SU-DHL-6 (cell line): ENCODE results near the gene ZNF512B.
A peak's percentile ranks its signal among the peaks of the same experiment; 100 is the strongest.
"Not testable (repeated sequence)": the region's sequence is repeated elsewhere in the genome, so short reads cannot be mapped to it uniquely, and the experiment has no call there.

Experiments
- H2AFZ ChIP-seq: fragments of 200-600 bp; sonication (generic); 2 replicates; pipeline ENCODE4 v1.6.1; 2014; ENCODE audit warnings: low read depth, mild to moderate bottlenecking, moderate library complexity, mixed read lengths, antibody characterized with exemption, low read length; ENCODE audit not compliant: severe bottlenecking
- H3F3A ChIP-seq: fragments of 200-600 bp; shearing (Covaris generic); 2 replicates; pipeline ENCODE4 v1.6.0; 2016; ENCODE audit warnings: antibody characterized with exemption, mild to moderate bottlenecking; ENCODE audit not compliant: insufficient read depth
- H3K27ac ChIP-seq: fragments of 200-600 bp; sonication (generic); 2 replicates; pipeline ENCODE4 v1.5.1; 2016; ENCODE audit warnings: low read depth, mild to moderate bottlenecking, low read length, moderate library complexity, mixed read lengths
- H3K27me3 ChIP-seq: fragments of 200-600 bp; sonication (generic), shearing (Covaris generic); 2 replicates; pipeline ENCODE4 v1.6.0; 2014; ENCODE audit warnings: mild to moderate bottlenecking, low read length
- H3K36me3 ChIP-seq: fragments of 200-600 bp; sonication (generic); 2 replicates; pipeline ENCODE4 v1.6.1; 2014; ENCODE audit warnings: mild to moderate bottlenecking, low read length, mixed read lengths
- H3K4me2 ChIP-seq: fragments of 300-600, 200-600 bp; shearing (Covaris generic), sonication (generic); 2 replicates; pipeline ENCODE4 v1.6.0; 2014; ENCODE audit warnings: low read length, low read depth, mild to moderate bottlenecking; ENCODE audit not compliant: poor library complexity, severe bottlenecking
- H3K4me3 ChIP-seq: fragments of 200-600 bp; sonication (generic); 2 replicates; pipeline ENCODE4 v1.5.1; 2014; ENCODE audit warnings: antibody characterized with exemption, low read length, mild to moderate bottlenecking, mixed read lengths; ENCODE audit not compliant: insufficient read depth, poor library complexity, severe bottlenecking
- H3K79me2 ChIP-seq: fragments of 200-600 bp; sonication (generic); 2 replicates; pipeline ENCODE4 v1.6.1; 2014; ENCODE audit warnings: mild to moderate bottlenecking, low read length, moderate library complexity; ENCODE audit not compliant: insufficient read depth
- H3K9ac ChIP-seq: fragments of 200-600 bp; sonication (generic); 2 replicates; pipeline ENCODE4 v1.7.0; 2014; ENCODE audit warnings: mild to moderate bottlenecking, low read length
- H3K9me2 ChIP-seq: fragments of 200-600 bp; sonication (generic); replicated peaks from 2 replicates; pipeline ENCODE4 v1.6.1; 2014; ENCODE audit warnings: low read length; ENCODE audit not compliant: insufficient read depth
- H3K9me3 ChIP-seq: fragments of 200-600 bp; sonication (generic); 2 replicates; pipeline ENCODE4 v1.6.1; 2014; ENCODE audit warnings: low read length, mixed read lengths; ENCODE audit not compliant: insufficient read depth
- H4K20me1 ChIP-seq: fragments of 200-600 bp; sonication (generic); 2 replicates; pipeline ENCODE4 v1.6.1; 2014; ENCODE audit warnings: low read depth, mild to moderate bottlenecking, antibody characterized with exemption, low read length, moderate library complexity, mixed read lengths
- CTCF ChIP-seq: fragments of 200-600 bp; sonication (generic); IDR thresholded peaks from one replicate; pipeline ENCODE4 v1.5.1; 2017; ENCODE audit warnings: antibody characterized with exemption, mild to moderate bottlenecking, low read length, moderate library complexity; ENCODE audit not compliant: insufficient read depth, poor library complexity, severe bottlenecking
- EZH2phosphoT487 ChIP-seq: fragments of 200-600 bp; sonication (generic), shearing (Covaris generic); conservative IDR thresholded peaks from 2 replicates; pipeline ENCODE4 v1.6.1; 2018; ENCODE audit warnings: mild to moderate bottlenecking, antibody characterized with exemption, low read length, moderate library complexity, mixed read lengths

ZNF512B gene

DNA sequence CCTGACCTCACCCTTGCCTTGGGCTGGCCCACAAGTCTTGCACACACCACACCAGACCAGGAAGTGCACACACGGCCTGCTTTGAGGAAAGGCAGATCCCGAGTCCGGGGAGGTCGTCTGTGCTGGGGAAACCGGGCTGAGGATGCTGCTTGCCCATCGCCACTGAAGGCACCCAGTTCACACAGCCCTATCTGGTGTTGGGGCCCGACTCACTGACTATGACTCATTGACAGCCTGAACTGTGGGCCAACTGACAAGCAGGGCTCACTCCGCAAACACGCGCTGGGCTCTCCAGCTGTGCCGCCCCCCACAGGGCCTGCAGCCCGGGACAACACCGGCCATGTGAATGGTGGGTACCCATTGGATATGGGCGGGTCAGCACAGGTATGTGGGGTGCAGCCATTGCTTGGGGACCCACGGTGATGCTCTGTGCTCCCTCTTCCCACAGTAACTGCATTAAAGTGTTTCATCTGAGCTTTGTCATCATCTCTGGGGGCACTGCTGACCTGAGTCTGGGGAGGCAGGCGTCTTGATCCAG, 8.1 kb upstream of the ZNF512B start:
- H3K36me3 ChIP-seq: no peaks in the 10 kb centered on the region
- H3K27me3 ChIP-seq: no peaks in the 10 kb centered on the region
- H3F3A ChIP-seq: peaks cover 19% of the 10 kb centered on the region
- peaks cover 13% of the 10 kb centered on the region for H3K79me2 ChIP-seq
- H2AFZ ChIP-seq: no peak overlapping the region
- TF ChIP-seq EZH2phosphoT487 (no peak), CTCF (no peak)
- no peaks in the 10 kb centered on the region for H3K9me3 ChIP-seq
- no peaks in the 10 kb centered on the region for H3K9me2 ChIP-seq
- H3K4me2 ChIP-seq: peak overlapping the region; percentile 70
- no peaks in the 10 kb centered on the region for H4K20me1 ChIP-seq
- H3K27ac ChIP-seq: no peak overlapping the region
- H3K9ac ChIP-seq: no peak overlapping the region
- H3K4me3 ChIP-seq: no peak overlapping the region

- Histone ChIP-seq H3K4me2 (no peak overlapping the region), H3K27ac (no peak overlapping the region), H3K9ac (no peak overlapping the region)
Observed at GRCh38 chr20:63976980-63977738, 7.4 kb upstream of the ZNF512B start.

GRCh38 chr20:63976511-63976910, 6.8 kb upstream of the ZNF512B start:
- H3F3A ChIP-seq: peaks cover 19% of the 10 kb centered on the region
- not testable (repeated sequence) for H4K20me1 ChIP-seq, H3K27me3 ChIP-seq, H3K36me3 ChIP-seq, H3K4me2 ChIP-seq, H3K79me2 ChIP-seq, H3K9ac ChIP-seq, H3K9me3 ChIP-seq, H2AFZ ChIP-seq, H3K27ac ChIP-seq, H3K4me3 ChIP-seq, H3K9me2 ChIP-seq

More at GRCh38 chr20:63976980-63977738, 7.4 kb upstream of the ZNF512B start:
- Histone ChIP-seq H3K79me2 (peaks cover 7% of the 10 kb centered on the region), H2AFZ (no peak overlapping the region), H4K20me1 (no peaks in the 10 kb centered on the region), H3K4me3 (no peak overlapping the region), H3K9me3 (no peaks in the 10 kb centered on the region), H3K27me3 (no peaks in the 10 kb centered on the region), H3F3A (peaks cover 19% of the 10 kb centered on the region), H3K36me3 (no peaks in the 10 kb centered on the region), H3K9me2 (no peaks in the 10 kb centered on the region)
- TF ChIP-seq EZH2phosphoT487 (no peak), CTCF (no peak)
